ENCODE data around the gene DNAJB1.
A peak's percentile ranks its signal among the peaks of the same experiment; 100 is the strongest.
"Not testable (repeated sequence)": the region's sequence is repeated elsewhere in the genome, so short reads cannot be mapped to it uniquely, and the experiment has no call there.

Gene DNAJB1

DNA sequence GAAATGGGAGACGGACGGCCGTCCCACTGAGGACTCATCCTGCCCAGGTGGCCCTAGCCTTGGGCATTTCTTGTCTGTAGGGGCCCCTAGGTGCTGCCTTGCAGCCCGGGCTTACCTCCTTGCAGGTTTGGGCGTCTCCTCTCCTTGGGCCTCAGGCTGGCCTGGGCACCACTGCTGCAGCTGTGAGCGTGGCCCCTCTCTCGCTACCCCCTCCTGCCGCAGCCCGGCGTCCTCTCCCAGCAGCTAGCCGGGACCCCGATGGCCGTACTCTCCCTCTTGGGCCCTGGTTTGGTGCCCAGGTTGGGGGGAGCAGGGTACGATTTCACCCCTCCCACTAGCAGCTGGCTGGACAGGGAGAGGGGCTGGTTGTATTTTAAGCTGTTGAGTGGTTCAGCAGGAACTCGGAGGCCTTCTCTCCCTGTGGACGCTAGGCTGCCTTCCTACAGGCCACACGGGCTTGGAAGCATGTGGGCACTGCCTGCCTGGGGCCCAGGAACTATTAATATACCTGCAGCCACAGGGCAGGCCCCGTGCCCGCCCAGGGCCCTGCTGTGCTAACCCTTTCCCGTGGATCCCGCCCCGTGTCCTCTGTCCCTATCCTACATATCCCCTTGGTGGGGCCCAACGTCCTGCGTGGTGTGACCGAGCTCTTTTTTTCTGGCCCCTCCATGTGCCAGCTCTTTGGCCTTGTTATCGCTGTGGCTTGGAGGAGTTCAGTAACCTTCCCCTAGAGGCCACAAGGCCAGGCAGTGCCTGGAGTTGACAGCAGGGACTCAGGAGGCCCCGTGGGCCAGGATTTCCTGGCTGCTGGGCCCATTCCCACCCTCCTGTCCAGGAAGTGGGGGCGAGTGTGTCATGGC lies 41.9 kb upstream of the DNAJB1 start:
- DNase-seq (ENCODE audit: insufficient read length, low spot score) (no peak), FAIRE-seq (no peak)
- no peak for TF ChIP-seq POLR2A (IDR thresholded peaks at IDR 0.05; ENCODE audit: low read depth, low read length)

DNA sequence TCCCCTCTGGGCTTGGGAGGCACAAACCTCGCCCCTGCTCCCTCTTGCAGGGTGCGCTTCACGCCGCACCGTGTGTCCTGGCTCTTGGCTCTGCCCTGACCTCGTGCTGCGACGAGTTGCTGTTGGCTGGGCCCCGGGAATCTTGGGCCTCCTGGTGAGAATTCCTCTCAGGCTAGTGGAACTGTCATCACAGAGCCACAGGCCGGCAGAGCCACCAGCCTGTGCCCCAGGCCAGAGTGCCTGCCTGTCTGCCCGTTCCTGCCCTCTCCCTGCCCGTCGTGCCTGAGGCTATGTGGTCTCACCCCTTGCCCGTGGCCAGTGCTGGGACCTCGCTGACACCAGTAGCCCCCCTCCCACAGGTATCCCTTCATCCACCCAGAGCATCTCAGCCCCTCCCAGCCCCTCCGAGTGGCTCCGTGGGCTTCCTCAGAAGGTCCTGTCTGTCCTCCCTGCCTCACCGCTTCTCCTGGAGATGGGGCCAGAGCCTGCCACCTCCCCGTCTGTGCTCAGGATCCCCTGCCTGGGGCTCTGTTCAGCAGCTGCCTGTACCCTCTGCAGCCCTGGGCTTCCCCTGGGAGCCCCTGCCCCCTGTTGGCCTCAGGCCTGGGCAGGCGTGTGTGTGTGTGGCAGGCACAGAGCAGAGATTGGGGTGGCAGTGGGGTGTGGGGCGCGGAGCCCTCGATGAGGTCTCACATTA lies 40.3 kb upstream of the DNAJB1 start:
- DNase-seq (ENCODE audit: insufficient read length, low spot score) (no peak), FAIRE-seq (no peak)
- TF ChIP-seq POLR2A (IDR thresholded peaks at IDR 0.05; ENCODE audit: low read depth, low read length): no peak

DNA sequence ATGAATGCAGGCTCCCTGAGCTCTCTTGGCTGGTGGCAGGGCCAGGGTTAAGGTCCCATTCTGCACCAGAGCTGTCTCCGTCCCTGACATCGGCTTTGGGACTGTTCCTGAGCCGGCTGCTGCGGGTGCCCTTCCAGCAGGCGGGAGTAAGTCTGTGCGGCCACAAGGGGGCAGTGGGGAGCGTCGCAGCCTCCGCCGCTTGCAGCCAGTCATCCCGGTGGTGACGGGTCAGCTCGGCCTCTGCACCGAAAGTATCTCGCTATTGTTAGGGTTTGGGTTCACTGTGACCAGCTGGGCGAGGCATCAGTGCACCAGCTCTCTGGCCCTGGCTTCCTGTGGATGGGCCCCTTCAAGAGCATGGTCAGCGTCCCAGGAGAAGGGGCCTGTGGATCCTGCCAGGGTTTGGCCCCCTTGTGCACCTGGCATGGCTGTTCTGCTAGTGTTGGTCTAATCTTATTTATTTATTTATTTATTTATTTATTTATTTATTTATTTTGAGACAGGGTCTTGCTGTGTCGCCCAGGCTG lies 38.5 kb upstream of the DNAJB1 start:
- no peak for TF ChIP-seq POLR2A (IDR thresholded peaks at IDR 0.05; ENCODE audit: low read depth, low read length)
- FAIRE-seq: no peak
- DNase-seq (ENCODE audit: insufficient read length, low spot score): peak; percentile 81

- peak; percentile 68 for DNase-seq (ENCODE audit: insufficient read length, low spot score)
- FAIRE-seq: no peak
- no peak for TF ChIP-seq POLR2A (IDR thresholded peaks at IDR 0.05; ENCODE audit: low read depth, low read length)
These were observed 37.9 kb upstream of the DNAJB1 start for GRCh38 chr19:14555918-14556661.

DNA sequence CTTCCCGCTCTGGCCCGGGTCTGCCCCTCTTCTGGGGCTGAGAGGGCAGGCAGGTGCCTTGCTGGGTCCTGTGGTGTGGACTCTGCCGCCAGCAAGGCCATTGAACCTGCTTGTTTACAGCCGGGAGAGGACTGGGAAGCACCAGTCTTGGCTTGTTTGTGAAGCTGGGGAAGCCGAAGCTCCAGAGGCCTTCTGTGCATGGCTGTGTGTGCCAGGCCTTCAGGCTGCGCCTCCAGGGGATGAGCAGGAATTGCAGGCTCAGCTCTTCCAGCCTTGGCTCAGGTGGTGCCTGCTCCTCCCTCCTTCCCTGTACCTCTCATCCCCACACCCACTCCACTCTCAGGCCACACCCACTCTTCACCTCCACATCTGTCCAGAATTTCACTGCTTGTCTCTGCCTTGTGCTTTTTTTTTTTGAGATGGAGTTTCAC lies 36.2 kb upstream of the DNAJB1 start:
- DNase-seq (ENCODE audit: insufficient read length, low spot score): no peak
- TF ChIP-seq POLR2A (IDR thresholded peaks at IDR 0.05; ENCODE audit: low read depth, low read length): no peak
- FAIRE-seq: no peak

GRCh38 chr19:14553939-14554243 lies 35.7 kb upstream of the DNAJB1 start:
- no peak for FAIRE-seq
- no peak for DNase-seq (ENCODE audit: insufficient read length, low spot score)
- no peak for TF ChIP-seq POLR2A (IDR thresholded peaks at IDR 0.05; ENCODE audit: low read depth, low read length)

DNA sequence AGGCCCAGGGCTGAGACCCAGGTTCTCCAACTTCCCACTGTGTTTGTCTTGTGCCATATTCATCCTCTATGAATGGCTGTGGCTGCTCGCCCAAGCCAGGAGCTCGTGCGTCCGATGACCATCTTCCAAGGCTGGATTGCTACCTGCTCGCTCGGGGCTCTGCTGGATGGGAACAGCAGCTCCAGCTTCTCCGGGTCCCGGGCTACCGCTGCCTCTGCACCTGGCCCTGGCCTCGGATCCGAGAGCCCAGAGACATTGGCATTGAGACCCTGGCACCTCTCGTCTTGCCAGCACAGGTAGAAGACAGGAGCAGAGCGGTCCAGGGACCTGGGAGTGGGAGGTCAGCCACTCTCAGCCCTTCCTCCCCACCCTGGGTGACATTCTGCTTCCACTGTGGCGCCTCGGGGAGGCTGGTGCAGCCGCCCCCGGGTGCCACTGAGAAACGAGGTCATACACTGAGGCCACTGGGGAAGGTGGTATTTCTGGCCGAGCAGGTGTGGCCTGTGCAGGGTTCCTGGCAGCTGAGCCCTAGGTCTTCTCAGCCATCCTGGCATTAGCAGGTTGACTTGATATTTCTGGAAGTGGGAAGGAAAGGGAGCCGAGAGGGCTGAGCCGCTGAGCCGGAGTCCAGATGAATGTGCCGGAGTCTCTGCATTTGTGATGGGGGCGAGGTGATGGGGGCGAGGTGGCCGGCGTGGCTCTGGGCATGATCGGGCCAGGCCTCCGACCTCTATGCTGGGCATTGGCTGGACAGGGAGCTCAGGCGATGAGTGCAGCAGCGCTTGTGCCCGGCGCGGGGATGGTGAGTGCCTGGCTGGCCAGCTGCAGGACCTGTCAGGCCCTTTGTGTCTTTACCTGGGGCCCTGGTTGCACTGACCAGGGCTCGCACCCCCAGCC lies 35.1 kb upstream of the DNAJB1 start:
- FAIRE-seq (no peak), DNase-seq (ENCODE audit: insufficient read length, low spot score) (no peak)
- TF ChIP-seq POLR2A (IDR thresholded peaks at IDR 0.05; ENCODE audit: low read depth, low read length): no peak

DNA sequence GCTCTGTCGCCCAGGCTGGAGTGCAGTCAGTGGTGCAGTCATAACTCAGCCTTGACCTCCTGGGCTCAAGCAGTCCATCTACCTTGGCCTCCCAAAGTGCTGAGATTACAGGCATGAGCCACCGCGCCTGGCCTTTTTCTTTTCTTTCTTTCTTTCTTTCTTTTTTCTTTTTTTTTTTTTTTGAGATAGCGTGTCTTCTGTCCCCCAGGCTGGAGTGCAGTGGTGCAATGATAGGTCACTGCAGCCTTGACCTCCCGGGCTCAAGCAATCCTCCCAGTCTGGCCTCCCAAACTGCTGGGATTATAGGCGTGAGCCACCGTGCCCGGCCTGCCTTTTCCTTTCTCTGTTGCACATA lies 33.8 kb upstream of the DNAJB1 start:
- not testable (repeated sequence) for DNase-seq (ENCODE audit: insufficient read length, low spot score); FAIRE-seq

- not testable (repeated sequence) for FAIRE-seq; DNase-seq (ENCODE audit: insufficient read length, low spot score)
These were observed 33.2 kb upstream of the DNAJB1 start for GRCh38 chr19:14551134-14552005.

DNA sequence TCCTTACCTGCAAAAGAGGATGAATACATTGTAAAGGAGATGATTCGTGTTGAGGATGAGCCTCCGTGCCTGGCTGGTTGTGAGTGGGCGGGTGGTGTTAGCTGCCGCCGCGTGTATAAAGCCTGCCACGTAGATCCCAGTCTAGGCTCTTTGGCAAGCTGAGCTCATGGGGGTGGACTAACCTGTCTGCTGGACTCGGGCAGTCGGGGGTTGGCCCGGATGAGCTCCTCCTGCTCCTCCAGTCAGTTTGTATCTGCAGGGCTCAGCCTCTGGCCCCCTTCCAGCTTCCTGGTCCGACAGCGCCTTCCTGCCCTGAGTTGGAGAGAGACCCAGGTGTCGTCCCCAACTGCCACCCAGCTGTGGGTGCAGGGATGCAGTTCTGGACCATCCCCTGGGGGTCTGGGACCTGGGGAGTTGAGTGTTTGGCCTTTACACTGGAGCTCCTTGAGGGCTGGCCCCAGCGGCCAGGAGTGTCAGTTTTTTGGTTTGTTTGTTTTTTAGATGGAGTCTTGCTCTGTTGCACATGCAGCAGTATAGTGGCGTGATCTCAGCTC lies 32.1 kb upstream of the DNAJB1 start:
- DNase-seq (ENCODE audit: insufficient read length, low spot score) (no peak), FAIRE-seq (no peak)
- TF ChIP-seq POLR2A (IDR thresholded peaks at IDR 0.05; ENCODE audit: low read depth, low read length): no peak

DNA sequence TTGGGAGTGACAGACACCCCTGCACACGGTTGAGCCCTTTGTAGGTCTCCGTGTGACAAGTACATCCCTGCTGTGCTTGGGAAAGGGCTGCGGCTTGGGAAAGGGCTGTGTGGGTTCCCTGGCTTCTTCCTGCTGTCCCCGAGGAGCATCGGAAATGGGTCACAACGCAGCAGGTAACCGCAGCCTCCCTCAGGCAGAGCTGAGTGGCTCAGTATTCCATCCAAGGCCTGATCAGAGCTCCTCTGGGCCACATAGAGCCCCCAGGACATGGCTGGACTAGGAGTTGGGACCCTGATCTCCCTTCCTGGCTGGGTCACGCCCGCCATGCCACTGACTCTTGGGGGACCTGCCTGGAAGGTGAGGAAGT lies 27.5 kb upstream of the DNAJB1 start:
- no peak for TF ChIP-seq POLR2A (IDR thresholded peaks at IDR 0.05; ENCODE audit: low read depth, low read length)
- DNase-seq (ENCODE audit: insufficient read length, low spot score): no peak
- FAIRE-seq: no peak

- no peak for TF ChIP-seq POLR2A (IDR thresholded peaks at IDR 0.05; ENCODE audit: low read depth, low read length)
- DNase-seq (ENCODE audit: insufficient read length, low spot score): no peak
- no peak for FAIRE-seq
These were observed 26.9 kb upstream of the DNAJB1 start for GRCh38 chr19:14544977-14545715.
